Suprapubic skin (tissue), 4 donors: Measurements from ENCODE around the gene ECT2. TPM values are rescaled to one million over a fixed set of nuclear protein-coding genes. Genes with fewer than 3 reads are reported as not detected.

Source experiments
- DNase-seq, 2 donors: peaks; one replicate each; pipeline ENCODE4 v3.0.0-alpha.2; 2019; ENCODE audit warnings: low spot score in 2 of 2
- H3K27ac ChIP-seq: fragments of 200-600 bp; sonication (generic); one replicate; pipeline ENCODE4 v1.5.1; 2019
- H3K27me3 ChIP-seq: fragments of 200-600 bp; sonication (generic); one replicate; pipeline ENCODE4 v1.5.1; 2019
- H3K36me3 ChIP-seq: fragments of 200-600 bp; sonication (generic); one replicate; pipeline ENCODE4 v1.5.1; 2019
- H3K4me1 ChIP-seq: fragments of 200-600 bp; sonication (generic); one replicate; pipeline ENCODE4 v1.5.1; 2019
- H3K4me3 ChIP-seq: fragments of 200-600 bp; sonication (generic); one replicate; pipeline ENCODE4 v1.5.1; 2019; ENCODE audit warnings: mild to moderate bottlenecking
- H3K9me3 ChIP-seq: fragments of 200-600 bp; sonication (generic); one replicate; pipeline ENCODE4 v1.5.1; 2019
- EP300 ChIP-seq: sonication (generic); formaldehyde crosslinking; IDR thresholded peaks from one replicate; pipeline ENCODE4 v1.6.1; 2017; ENCODE audit warnings: antibody characterized with exemption
- POLR2A ChIP-seq, 2 donors: fragments of 450-650 bp; IDR thresholded peaks; one replicate each; pipeline ENCODE4 v1.6.1; 2017; ENCODE audit warnings: antibody characterized with exemption in 2 of 2, mild to moderate bottlenecking in 2 of 2, moderate library complexity in 2 of 2
- POLR2AphosphoS5 ChIP-seq, 3 donors: sonication (generic); formaldehyde crosslinking; IDR thresholded peaks; one replicate each; pipeline ENCODE4 v1.6.1; 2017; ENCODE audit warnings: antibody characterized with exemption in 3 of 3
- WGBS: methylation state at CpG from one replicate; pipeline ENCODE4 v1.1.5; 2018; 5-methylcytosine and 5-hydroxymethylcytosine counted together
- total RNA-seq, 4 donors: library from RNA; depleted of rRNA; stranded (reverse); fragments of >200 nt; gene quantifications; one replicate each; pipeline ENCODE4 v1.1.0, GENCODE V29; 2016
- TF ChIP-seq, protein P1 (sequence below), 2 donors: fragments of 200-600 bp in 1 of 2; fragments of 450-650 bp in 1 of 2; sonication (generic) in 1 of 2; IDR thresholded peaks; one replicate each; pipeline ENCODE4 v1.5.1; 2016 to 2019; ENCODE audit warnings: antibody characterized with exemption in 2 of 2, mild to moderate bottlenecking in 1 of 2, moderate library complexity in 1 of 2

The ECT2 gene
- total RNA-seq, 4 donors from 2014 or later, result 6.5 to 15.1 (median 9.4) TPM

DNA sequence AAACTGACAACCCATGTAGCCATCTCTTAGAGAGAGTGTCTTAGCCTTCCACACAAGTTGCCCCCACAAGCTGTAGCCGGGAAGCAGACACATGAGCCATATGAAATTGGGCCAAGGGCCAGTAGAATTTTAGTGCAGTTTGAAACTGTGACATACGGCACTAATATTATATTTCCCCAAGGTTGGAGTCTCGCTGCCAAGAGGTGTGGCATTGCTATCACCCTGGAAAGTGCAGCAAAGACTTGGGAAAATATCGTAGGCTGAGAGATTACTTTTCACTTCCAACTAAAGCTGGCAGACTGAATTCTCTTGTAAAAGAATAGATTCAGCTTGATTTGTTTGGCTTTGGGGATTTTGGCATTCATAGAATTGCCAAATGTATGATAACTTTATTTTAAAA, 89.2 kb downstream of the ECT2 start:
- no peak for DNase-seq
- Histone ChIP-seq H3K27ac (no peak overlapping the region), H3K9me3 (no peaks in the 10 kb centered on the region), H3K36me3 (no peaks in the 10 kb centered on the region), H3K4me1 (no peaks in the 10 kb centered on the region), H3K27me3 (no peaks in the 10 kb centered on the region), H3K4me3 (no peak overlapping the region)
- WGBS, result 27% methylated on average over 4 of the region's 4 CpGs
- no peak for TF ChIP-seq POLR2A (IDR thresholded peaks at IDR 0.05)
- no peak for TF ChIP-seq EP300
- no peak for TF ChIP-seq POLR2AphosphoS5 (IDR thresholded peaks at IDR 0.05)
- TF ChIP-seq, protein P1, sequence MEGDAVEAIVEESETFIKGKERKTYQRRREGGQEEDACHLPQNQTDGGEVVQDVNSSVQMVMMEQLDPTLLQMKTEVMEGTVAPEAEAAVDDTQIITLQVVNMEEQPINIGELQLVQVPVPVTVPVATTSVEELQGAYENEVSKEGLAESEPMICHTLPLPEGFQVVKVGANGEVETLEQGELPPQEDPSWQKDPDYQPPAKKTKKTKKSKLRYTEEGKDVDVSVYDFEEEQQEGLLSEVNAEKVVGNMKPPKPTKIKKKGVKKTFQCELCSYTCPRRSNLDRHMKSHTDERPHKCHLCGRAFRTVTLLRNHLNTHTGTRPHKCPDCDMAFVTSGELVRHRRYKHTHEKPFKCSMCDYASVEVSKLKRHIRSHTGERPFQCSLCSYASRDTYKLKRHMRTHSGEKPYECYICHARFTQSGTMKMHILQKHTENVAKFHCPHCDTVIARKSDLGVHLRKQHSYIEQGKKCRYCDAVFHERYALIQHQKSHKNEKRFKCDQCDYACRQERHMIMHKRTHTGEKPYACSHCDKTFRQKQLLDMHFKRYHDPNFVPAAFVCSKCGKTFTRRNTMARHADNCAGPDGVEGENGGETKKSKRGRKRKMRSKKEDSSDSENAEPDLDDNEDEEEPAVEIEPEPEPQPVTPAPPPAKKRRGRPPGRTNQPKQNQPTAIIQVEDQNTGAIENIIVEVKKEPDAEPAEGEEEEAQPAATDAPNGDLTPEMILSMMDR (IDR thresholded peaks at IDR 0.05), result no peak

DNA sequence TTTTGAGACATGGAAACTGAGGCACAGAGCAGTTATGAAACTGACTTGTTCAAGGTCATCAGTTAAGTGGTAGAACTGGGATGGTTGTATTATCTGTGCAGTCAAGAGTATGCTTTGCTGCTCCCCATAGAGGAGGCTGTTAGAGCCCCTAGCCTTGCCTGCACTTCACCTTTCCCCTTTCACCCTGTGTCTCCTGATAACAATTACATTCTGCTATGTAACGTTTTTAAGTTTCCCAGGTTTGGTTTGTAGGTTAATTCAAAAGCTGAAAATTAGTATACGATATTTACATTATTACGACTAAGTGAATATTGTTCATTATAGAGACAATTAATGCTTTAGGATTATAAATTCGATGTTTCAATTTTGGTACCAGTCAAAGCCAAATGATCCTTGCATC, 89.9 kb downstream of the ECT2 start:
- no peaks in the 10 kb centered on the region for H3K27me3 ChIP-seq
- no peaks in the 10 kb centered on the region for H3K4me1 ChIP-seq
- WGBS, result 72% methylated on average over 4 of the region's 4 CpGs
- TF ChIP-seq EP300 (no peak), POLR2A (IDR thresholded peaks at IDR 0.05) (no peak), POLR2AphosphoS5 (IDR thresholded peaks at IDR 0.05) (no peak)
- TF ChIP-seq, protein P1 (IDR thresholded peaks at IDR 0.05), result no peak
- no peak for DNase-seq
- H3K9me3 ChIP-seq, result no peaks in the 10 kb centered on the region
- H3K36me3 ChIP-seq, result no peaks in the 10 kb centered on the region
- no peak overlapping the region for H3K4me3 ChIP-seq
- H3K27ac ChIP-seq, result no peak overlapping the region

GRCh38 chr3:172840913-172841312, 90.4 kb downstream of the ECT2 start:
- Histone ChIP-seq H3K9me3 (no peaks in the 10 kb centered on the region), H3K4me1 (no peaks in the 10 kb centered on the region)

GRCh38 chr3:172844428-172844827, 93.9 kb downstream of the ECT2 start:
- Histone ChIP-seq H3K9me3 (no peaks in the 10 kb centered on the region), H3K27ac (no peak overlapping the region), H3K27me3 (no peaks in the 10 kb centered on the region), H3K36me3 (no peaks in the 10 kb centered on the region), H3K4me1 (no peaks in the 10 kb centered on the region), H3K4me3 (no peak overlapping the region)
- no peak for DNase-seq
- TF ChIP-seq, protein P1 (IDR thresholded peaks at IDR 0.05), result no peak
- TF ChIP-seq POLR2A (IDR thresholded peaks at IDR 0.05) (no peak), EP300 (no peak), POLR2AphosphoS5 (IDR thresholded peaks at IDR 0.05) (no peak)
- WGBS, result 73% methylated on average over 4 of the region's 4 CpGs

More at GRCh38 chr3:172840913-172841312, 90.4 kb downstream of the ECT2 start:
- H3K36me3 ChIP-seq, result no peaks in the 10 kb centered on the region
- no peaks in the 10 kb centered on the region for H3K27me3 ChIP-seq
- DNase-seq, result no peak
- 48% methylated on average over 4 of the region's 4 CpGs for WGBS
- TF ChIP-seq EP300 (no peak), POLR2AphosphoS5 (IDR thresholded peaks at IDR 0.05) (no peak), POLR2A (IDR thresholded peaks at IDR 0.05) (no peak)
- TF ChIP-seq, protein P1 (IDR thresholded peaks at IDR 0.05), result no peak
- H3K4me3 ChIP-seq, result no peak overlapping the region
- no peak overlapping the region for H3K27ac ChIP-seq

DNA sequence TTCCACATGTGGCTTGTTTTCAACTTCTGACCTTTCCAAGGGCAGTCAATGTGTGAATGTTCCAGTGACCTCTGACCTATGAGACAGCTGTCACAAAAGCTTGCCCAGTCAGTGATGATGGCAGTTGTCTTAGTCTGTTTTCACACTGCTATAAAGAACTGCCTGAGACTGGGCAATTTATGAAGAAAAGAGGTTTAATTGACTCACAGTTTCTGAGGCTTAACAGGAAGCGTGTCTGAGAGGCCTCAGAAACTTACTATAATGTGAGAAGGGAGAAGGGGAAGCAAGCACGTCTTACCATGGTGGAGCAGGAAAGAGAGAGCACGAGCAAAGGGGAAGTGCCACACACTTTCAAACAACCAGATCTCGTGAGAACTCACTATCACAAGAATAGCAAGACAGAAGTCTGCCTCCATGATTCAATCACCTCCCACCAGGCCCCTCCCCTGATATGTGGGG, 95.6 kb downstream of the ECT2 start:
- WGBS, result 76% methylated on average over 4 of the region's 4 CpGs
- H3K9me3 ChIP-seq, result no peaks in the 10 kb centered on the region
- H3K4me1 ChIP-seq, result no peaks in the 10 kb centered on the region
- no peaks in the 10 kb centered on the region for H3K27me3 ChIP-seq
- no peak for DNase-seq
- H3K4me3 ChIP-seq, result no peak overlapping the region
- H3K36me3 ChIP-seq, result no peaks in the 10 kb centered on the region
- TF ChIP-seq POLR2A (IDR thresholded peaks at IDR 0.05), result no peak
- TF ChIP-seq, protein P1 (IDR thresholded peaks at IDR 0.05), result no peak
- H3K27ac ChIP-seq, result no peak overlapping the region
